Measurements from ENCODE around the gene POLR1H.

POLR1H gene

GRCh38 chr6:30097902-30098768 lies 37.1 kb downstream of the POLR1H start:
- DNase-seq, result no peak

GRCh38 chr6:30100154-30100553 lies 39.1 kb downstream of the POLR1H start:
- no peak for DNase-seq

GRCh38 chr6:30100585-30101443 lies 39.7 kb downstream of the POLR1H start:
- no peak for DNase-seq

- DNase-seq, result peak; percentile 4
Observed at GRCh38 chr6:30101444-30102413, 40.7 kb downstream of the POLR1H start.

- no peak for DNase-seq
Observed at GRCh38 chr6:30102414-30102969, 41.4 kb downstream of the POLR1H start.

GRCh38 chr6:30102970-30103871 lies 42.2 kb downstream of the POLR1H start:
- DNase-seq, result peak; percentile 69

GRCh38 chr6:30103872-30104179 lies 42.8 kb downstream of the POLR1H start:
- no peak for DNase-seq

GRCh38 chr6:30104661-30105060 lies 43.6 kb downstream of the POLR1H start:
- no peak for DNase-seq

GRCh38 chr6:30111266-30111856 lies 50.3 kb downstream of the POLR1H start:
- DNase-seq, result no peak

GRCh38 chr6:30112402-30112994 lies 51.4 kb downstream of the POLR1H start:
- DNase-seq, result no peak

- DNase-seq, result no peak
Observed at GRCh38 chr6:30113003-30113759, 52.1 kb downstream of the POLR1H start, which contains the start of gene TRIM31. Gene TRIM31, minus strand, starts transcription at chr6:30113090. Its CDS starts 285 bp downstream, at chr6:30112805.

- DNase-seq, result no peak
Observed at GRCh38 chr6:30113841-30114240, 52.8 kb downstream of the POLR1H start.
